NCI-H2081 treated with DMSO at 0.1 percent for 48 hours (cell line): ENCODE results near the gene MSH5.

ENCODE experiments used
- DNase-seq: peaks from one replicate; lab custom pipeline; 2025; lab: John Stamatoyannopoulos, UW

Gene MSH5

DNA sequence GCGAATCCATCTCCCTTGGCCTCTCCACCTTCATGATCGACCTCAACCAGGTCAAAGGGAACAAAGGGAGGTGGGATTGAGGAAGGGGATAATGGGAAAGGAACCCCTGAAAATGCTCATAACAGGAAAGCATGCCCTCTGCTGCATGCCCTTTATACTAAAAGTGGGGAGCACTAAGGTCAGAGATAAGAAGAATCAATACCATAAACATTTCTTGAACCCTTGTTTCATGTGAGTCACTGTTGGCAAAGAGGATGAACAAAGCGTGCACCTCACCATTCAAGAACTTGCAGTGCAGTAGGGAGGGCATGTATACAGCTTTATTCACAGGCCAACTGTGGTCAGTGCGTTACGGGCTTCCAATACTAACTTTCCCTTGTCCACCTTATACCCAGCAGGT, 21.0 kb downstream of the MSH5 start:
- no peak for DNase-seq

DNA sequence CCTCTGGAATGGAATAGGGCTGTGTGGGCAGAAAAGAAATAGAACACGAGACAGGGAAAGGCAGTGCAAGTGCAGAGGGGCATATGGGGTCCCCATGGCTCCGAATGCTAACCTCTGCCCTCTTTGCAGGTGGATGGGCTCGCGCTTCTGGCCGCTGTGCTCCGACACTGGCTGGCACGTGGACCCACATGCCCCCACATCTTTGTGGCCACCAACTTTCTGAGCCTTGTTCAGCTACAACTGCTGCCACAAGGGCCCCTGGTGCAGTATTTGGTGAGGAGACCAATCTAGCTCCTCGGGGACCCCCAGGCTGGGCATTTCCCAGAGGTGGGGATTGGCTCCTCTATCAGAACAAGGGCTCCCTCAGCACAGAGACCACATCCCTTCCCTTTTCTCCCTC, 21.5 kb downstream of the MSH5 start:
- no peak for DNase-seq

DNA sequence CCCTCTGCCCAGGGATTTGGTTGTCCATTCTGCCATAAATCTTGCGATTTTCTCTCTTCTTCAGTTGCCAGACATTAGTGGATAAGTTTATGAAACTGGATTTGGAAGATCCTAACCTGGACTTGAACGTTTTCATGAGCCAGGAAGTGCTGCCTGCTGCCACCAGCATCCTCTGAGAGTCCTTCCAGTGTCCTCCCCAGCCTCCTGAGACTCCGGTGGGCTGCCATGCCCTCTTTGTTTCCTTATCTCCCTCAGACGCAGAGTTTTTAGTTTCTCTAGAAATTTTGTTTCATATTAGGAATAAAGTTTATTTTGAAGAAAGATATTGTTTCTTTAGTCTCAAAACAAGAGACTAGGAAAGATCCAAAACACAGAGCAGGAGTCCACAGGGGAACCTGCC, 22.6 kb downstream of the MSH5 start, which contains the start of gene SAPCD1:
TSS of gene SAPCD1 (plus strand) at position 301 of the 400 bp plus-strand sequence. CDS start 399 bp downstream, outside the sequence.
- DNase-seq = no peak

DNA sequence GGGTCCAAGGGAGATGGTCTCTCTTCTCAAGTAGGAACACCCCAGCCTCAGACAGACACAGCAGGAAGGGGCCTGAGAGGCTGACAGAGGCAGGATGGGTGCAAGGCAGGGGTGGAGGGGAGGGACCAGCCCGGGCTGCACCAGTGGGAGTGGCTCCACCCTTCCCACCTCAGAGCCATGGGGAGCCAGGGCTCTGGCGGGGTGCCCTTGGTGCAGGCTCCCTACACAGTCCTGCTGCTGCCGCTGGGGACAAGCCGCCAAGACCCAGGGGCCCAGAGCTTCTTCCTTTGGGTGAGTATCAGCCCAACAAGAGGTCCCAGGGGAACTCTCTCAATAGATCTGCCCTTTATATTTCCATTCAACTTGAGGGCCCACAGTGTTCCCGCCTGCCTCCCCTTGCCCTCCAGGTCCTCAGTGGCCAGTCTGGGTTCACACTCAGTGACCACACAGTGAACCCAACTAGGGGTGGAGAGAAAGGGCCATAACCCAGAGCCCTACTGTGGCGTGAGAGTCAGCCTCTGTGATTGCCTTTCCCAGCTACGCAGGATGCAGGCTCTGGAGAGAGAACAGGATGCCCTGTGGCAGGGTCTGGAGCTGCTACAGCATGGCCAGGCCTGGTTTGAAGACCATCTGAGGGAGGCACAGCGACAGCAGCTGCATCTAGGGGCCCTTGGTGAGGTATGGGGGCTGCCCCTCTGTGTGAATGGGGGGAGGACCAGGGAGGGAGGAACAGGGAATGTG, 23.2 kb downstream of the MSH5 start:
- no peak for DNase-seq

DNA sequence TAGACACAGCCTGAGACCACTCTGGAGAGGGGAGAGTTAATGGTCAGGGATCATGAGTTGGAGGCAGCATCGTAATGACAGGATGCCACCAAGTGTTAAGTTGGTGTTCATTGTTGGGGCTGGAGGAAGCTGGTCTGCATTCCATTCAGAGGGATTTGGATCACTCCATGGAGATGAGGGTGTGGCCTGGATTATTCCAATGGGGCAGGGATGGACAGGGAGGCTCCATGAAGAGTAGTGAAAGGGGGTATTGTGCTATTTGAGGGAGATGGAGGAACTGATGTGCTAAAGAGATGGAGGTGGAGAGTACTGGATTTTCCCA, 23.8 kb downstream of the MSH5 start:
- no peak for DNase-seq

DNA sequence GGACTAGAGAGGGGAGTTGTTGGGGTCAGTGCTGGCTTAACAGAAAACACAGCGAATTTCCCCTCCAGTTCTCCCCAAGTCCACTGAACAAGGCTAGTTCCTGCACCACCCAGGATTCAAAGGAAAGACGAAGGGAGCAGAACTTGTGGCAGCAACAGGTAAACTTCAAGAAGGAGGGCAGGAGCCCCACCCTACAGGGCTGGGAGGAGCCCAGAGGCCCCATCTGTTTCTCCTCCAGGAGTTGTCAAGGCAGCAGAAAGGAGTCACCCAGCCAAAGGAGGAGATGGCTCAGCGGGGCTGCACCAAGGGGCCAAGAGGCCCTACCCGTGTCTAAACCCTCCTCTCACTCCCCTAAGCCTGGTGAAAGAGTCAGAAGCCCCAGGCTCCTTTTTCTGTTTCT, 24.4 kb downstream of the MSH5 start:
- DNase-seq = no peak

GRCh38 chr6:31765559-31765909, 25.7 kb downstream of the MSH5 start:
- no peak for DNase-seq

DNA sequence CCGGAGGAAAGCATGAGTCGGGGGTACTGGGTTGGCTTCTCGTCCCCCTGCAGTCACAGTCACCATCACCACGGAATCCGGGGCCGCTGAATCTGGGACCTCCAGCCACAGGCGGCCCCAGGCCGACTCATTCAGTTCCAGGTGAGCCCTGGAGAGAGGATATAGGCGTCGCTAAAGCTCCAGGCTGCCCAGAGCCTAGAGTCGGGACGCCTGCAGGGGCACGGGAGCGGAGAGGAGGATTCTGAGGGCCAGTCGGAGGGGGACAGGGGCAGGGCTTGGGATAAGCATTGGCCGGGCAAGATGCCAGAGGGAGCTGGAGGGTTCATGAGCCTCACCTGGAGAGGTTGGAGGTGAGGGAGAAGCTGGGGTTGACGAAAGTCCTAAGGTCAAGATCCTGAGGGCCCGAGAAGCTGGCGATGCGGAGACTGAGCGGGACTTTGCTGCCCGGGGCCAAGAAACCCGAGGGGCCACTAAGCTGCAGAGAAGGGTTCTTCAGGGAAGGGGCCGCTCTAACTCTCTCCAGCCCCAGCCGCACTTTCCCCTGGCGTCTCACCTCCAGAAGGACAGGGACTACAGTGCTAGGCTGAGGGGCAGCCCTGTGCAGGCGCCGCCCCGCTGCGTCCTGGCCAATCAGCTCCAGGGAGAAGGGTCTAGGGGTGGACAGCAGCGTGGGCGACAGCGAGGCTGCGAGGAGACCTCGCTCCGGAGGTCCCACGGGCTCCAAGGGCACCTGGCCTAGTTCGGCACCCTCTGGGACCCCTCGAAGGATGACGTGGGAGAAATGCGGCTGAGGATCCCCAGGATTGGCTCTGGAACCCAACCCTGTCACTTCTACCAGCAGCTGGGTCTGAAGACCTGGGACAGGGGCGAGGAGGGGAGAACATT, 26.3 kb downstream of the MSH5 start:
- no peak for DNase-seq

DNA sequence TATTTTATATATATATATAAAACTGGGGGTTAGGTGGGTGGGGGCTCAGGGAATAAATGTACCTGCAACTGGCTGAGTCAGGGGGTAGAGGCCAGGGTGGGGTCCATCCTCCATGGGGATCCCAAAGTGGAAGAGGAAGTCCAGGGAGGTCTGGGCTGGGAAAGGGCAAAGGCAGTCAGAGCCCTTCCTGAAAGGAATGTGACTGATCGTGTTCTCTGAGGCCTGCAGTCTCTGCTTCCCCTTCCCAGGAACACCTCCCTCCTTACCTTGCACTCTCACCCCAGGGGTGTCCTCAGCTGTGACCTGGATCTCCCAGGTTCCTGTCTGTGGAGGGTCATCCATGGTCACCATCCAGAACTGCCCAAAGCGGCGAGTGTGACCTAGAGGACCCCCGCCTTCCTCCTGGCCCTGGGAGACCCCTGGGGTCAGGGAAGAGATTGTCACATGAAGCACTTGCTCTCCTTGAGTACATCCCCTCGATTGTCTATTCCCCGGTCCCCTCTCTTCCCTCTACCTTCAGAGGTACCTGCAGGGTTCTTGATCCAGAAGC, 27.4 kb downstream of the MSH5 start:
- no peak for DNase-seq

DNA sequence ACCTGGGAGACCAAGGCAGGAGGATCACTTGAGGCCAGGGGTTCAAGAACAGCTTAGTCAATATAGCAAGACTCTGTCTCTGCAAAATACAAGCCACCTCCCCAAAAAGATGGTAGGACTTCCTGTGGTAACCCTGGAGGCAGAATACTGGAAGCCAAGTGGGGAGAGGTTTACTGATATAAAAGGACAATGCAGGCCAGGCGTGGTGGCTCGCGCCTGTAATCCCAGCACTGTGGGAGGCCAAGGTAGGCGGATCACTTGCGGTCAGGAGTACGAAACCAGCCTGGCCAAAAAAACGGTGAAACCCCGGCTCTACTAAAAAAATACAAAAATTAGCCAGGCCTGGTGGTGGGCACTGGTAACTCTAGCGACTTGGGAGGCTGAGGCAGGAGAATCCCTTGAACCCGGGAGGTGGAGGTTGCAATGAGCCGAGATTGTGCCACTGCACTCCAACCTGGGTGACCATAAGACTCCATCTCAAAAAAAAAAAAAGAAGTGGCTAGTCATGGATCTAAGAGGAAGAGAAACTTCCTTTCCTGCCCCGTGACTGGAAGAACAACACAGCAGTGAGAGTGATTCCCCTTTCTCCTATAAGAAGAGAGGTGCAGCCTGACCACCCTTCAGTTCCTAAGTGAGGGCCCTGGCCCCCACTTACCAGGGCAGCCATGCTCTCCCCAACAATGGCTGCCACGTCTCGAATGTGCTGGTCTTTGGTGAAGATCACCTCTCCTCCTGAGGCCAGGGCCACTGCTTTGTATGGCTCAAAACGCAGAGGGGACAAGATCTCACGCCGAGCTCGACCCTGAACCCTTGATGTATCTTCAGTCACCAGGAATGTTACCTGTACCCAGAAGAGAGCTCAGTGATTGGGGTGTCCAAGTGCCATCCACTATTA, 28.8 kb downstream of the MSH5 start:
- no peak for DNase-seq

- no peak for DNase-seq
Observed at GRCh38 chr6:31769684-31770371, 30.0 kb downstream of the MSH5 start.

GRCh38 chr6:31770860-31771259, 31.1 kb downstream of the MSH5 start:
- DNase-seq = no peak

- no peak for DNase-seq
Observed at GRCh38 chr6:31771992-31772358, 32.2 kb downstream of the MSH5 start.

DNA sequence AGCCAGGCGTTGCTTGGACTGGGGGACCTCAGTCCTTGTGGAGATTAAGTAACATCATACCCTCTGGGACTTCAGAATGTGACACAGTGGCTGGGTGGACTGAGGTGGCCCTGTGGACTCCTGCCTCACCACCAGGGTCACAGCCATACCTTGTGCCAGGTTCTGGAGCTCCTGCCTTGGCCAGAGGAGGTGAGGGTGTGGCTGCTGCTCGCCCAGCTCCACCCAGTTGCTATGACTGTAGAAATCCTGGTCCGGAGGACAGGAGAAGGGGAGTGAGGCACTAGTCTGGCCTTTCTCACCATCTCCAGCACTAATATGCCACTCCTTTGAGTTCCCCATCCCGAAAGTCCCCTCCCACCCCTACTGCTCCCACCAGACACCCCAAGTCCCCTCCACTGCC, 35.4 kb downstream of the MSH5 start:
- DNase-seq = no peak

- no peak for DNase-seq
Observed at GRCh38 chr6:31775633-31776484, 36.1 kb downstream of the MSH5 start.

DNA sequence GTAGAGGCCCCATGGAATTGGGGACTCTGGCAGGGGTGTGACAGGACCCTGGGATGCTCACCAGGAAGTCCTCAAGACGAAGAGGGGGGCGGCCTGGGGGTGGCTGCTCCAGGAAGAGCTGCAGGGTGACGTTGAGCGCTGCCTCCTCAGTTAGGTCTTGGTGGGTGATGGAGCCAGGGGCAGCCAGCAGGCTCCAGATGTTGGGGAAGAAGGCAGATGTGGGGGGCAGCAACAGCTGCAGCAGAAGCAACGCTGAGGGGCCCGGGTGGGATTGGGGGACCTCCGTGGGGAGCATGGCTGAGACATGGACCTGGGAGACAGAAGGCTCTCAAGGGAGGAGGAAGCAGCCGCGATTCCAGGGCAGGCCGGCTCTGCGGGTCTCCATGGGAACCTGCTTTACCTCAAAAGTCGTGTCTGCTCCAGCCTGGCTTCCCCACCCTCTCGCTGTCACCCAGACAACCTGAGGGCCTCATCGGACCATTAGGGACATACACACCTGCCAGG, 36.7 kb downstream of the MSH5 start:
- no peak for DNase-seq

- no peak for DNase-seq
Observed at GRCh38 chr6:31776989-31777666, 37.3 kb downstream of the MSH5 start, which contains the start of gene VWA7. VWA7 (minus strand) TSS chr6:31777328; CDS start chr6:31776779, 549 bp downstream.

GRCh38 chr6:31777667-31778050, 37.9 kb downstream of the MSH5 start:
- no peak for DNase-seq

GRCh38 chr6:31778193-31778592, 38.4 kb downstream of the MSH5 start:
- DNase-seq = no peak
